B cell (primary cell): Measurements from ENCODE around the gene CALN1. TPM values are rescaled to one million over a fixed set of nuclear protein-coding genes. Genes with fewer than 3 reads are reported as not detected.

ENCODE experiments used
- ATAC-seq: fragments of 200-7000 bp; cut with Tn5 transposase; one replicate; pipeline ENCODE4 v1.10.0; 2021; ENCODE audit warnings: low read depth, mild to moderate bottlenecking, moderate number of reproducible peaks, moderate library complexity
- CTCF ChIA-PET: fragments of 350-600 bp; sonication (Branson Sonifier 250); formaldehyde crosslinking; loops from one replicate; lab custom pipeline; 2021; ENCODE audit warnings: antibody characterized with exemption, inconsistent platforms; lab: Charles Lee
- POLR2A ChIA-PET: fragments of 350-600 bp; sonication (Branson Sonifier 250); formaldehyde crosslinking; loops from one replicate; lab custom pipeline; 2021; ENCODE audit warnings: antibody characterized with exemption; lab: Charles Lee
- DNase-seq: peaks from one replicate; pipeline ENCODE4 v3.0.0; 2013
- H2AFZ ChIP-seq: 2 replicates; pipeline ENCODE4 v1.6.1; 2012; ENCODE audit warnings: mild to moderate bottlenecking, low read depth, low read length; ENCODE audit not compliant: insufficient read depth, poor library complexity, severe bottlenecking
- H3K27ac ChIP-seq, 2 donors: 1 replicate in 1 of 2; 2 replicates in 1 of 2; pipeline ENCODE4 v1.5.1; 2012 to 2013; ENCODE audit warnings: low read length in 2 of 2, mild to moderate bottlenecking in 2 of 2, moderate library complexity in 1 of 2
- H3K27me3 ChIP-seq, 4 experiments: fragments of 200-600 bp in 1 of 4; sonication (generic) in 1 of 4; replicated peaks in 1 of 4; 1 replicate in 2 of 4; 2 replicates in 2 of 4; pipeline versions ENCODE4 v1.6.1 to v1.7.0; 2013 to 2016; ENCODE audit warnings: low read length in 3 of 4, mild to moderate bottlenecking in 2 of 4, mixed read lengths in 1 of 4, moderate library complexity in 1 of 4; ENCODE audit not compliant: insufficient read depth in 4 of 4, control insufficient read depth in 3 of 4; ENCODE audit errors: control extremely low read depth in 1 of 4
- H3K36me3 ChIP-seq, 2 experiments: replicated peaks in 1 of 2; 1 replicate in 1 of 2; 2 replicates in 1 of 2; pipeline versions ENCODE4 v1.6.1 to v1.7.1; 2013; ENCODE audit warnings: low read length in 1 of 2; ENCODE audit not compliant: insufficient read depth in 2 of 2, control insufficient read depth in 1 of 2; ENCODE audit errors: control extremely low read depth in 1 of 2, extremely low read depth in 1 of 2
- H3K4me1 ChIP-seq, 2 donors: fragments of 200-600 bp in 1 of 2; sonication (generic) in 1 of 2; 1 replicate in 1 of 2; 2 replicates in 1 of 2; pipeline versions ENCODE4 v1.5.1 to v1.6.1; 2013 to 2017; ENCODE audit warnings: low read length in 2 of 2; ENCODE audit not compliant: control insufficient read depth in 2 of 2, insufficient read depth in 2 of 2
- H3K4me2 ChIP-seq: replicated peaks from 2 replicates; pipeline ENCODE3; 2012; ENCODE audit warnings: mild to moderate bottlenecking, low read depth, low read length; ENCODE audit not compliant: poor library complexity, severe bottlenecking
- H3K4me3 ChIP-seq, 5 experiments: fragments of 200-600 bp in 1 of 5; sonication (generic) in 1 of 5; 1 replicate in 3 of 5; 2 replicates in 2 of 5; pipeline versions ENCODE4 v1.5.1 to v1.7.0; 2011 to 2016; ENCODE audit warnings: low read length in 4 of 5, mild to moderate bottlenecking in 4 of 5, low read depth in 2 of 5, control low read depth in 1 of 5, moderate library complexity in 1 of 5; ENCODE audit not compliant: insufficient read depth in 1 of 5; ENCODE audit errors: control extremely low read depth in 1 of 5, extremely low read depth in 1 of 5
- H3K79me2 ChIP-seq: fragments of 200-600 bp; sonication (generic); one replicate; pipeline ENCODE4 v1.6.0; 2016; ENCODE audit warnings: low read length; ENCODE audit not compliant: control insufficient read depth, insufficient read depth
- H3K9ac ChIP-seq: fragments of 200-600 bp; sonication (generic); 2 replicates; pipeline ENCODE4 v1.6.1; 2017; ENCODE audit warnings: mild to moderate bottlenecking, low read length, moderate library complexity
- H3K9me3 ChIP-seq, 3 donors: one replicate each; pipeline versions ENCODE4 v1.6.1 to v1.7.1; 2013; ENCODE audit warnings: low read length in 2 of 3; ENCODE audit not compliant: control insufficient read depth in 2 of 3, insufficient read depth in 1 of 3; ENCODE audit errors: control extremely low read depth in 1 of 3
- H4K20me1 ChIP-seq: 2 replicates; pipeline ENCODE4 v1.6.0; 2012; ENCODE audit warnings: mild to moderate bottlenecking, low read length; ENCODE audit not compliant: insufficient read depth, control insufficient read depth, poor library complexity, severe bottlenecking
- H3K27ac Mint-ChIP-seq: one replicate; pipeline ENCODE4 v1.8.0; 2021; ENCODE audit warnings: mixed read lengths
- H3K27me3 Mint-ChIP-seq: one replicate; pipeline ENCODE4 v1.8.0; 2021; ENCODE audit warnings: mixed read lengths
- H3K4me1 Mint-ChIP-seq: one replicate; pipeline ENCODE4 v1.8.0; 2021; ENCODE audit warnings: mixed read lengths
- H3K4me3 Mint-ChIP-seq: one replicate; pipeline ENCODE4 v1.8.0; 2021; ENCODE audit warnings: mixed read lengths
- H3K9me3 Mint-ChIP-seq: one replicate; pipeline ENCODE4 v1.8.0; 2022; ENCODE audit warnings: mixed read lengths; ENCODE audit not compliant: insufficient read depth
- CTCF ChIP-seq: fragments of 200-600 bp; IDR thresholded peaks from one replicate; pipeline ENCODE4 v1.8.0; 2022; ENCODE audit warnings: antibody characterized with exemption, mild to moderate bottlenecking
- EZH2 ChIP-seq: IDR thresholded peaks from 2 replicates; pipeline ENCODE4 v1.6.1; 2012; ENCODE audit warnings: borderline replicate concordance, low read depth, mild to moderate bottlenecking, moderate library complexity, low read length; ENCODE audit not compliant: insufficient read depth, poor library complexity, severe bottlenecking
- WGBS: methylation state at CpG from one replicate; pipeline ENCODE4 v1.1.5; 2013; ENCODE audit warnings: missing lambda C conversion rate; ENCODE audit not compliant: insufficient coverage; 5-methylcytosine and 5-hydroxymethylcytosine counted together
- intact Hi-C: fragments of 100-400 bp; cut with micrococcal nuclease; formaldehyde crosslinking; loops from one replicate; pipeline ENCODE4 v1.10.0; 2022
- polyA plus RNA-seq: library from polyadenylated mRNA; depleted of rRNA; stranded (reverse); fragments of >200 nt; gene quantifications from 2 replicates; pipeline ENCODE4 v1.2.3, GENCODE V29; 2012
- total RNA-seq, 2 donors: library from RNA; stranded (reverse); fragments of 120-200 nt in 1 of 2; gene quantifications; 1 replicate in 1 of 2; 2 replicates in 1 of 2; pipeline versions ENCODE4 v1.2.3 to v1.2.4, GENCODE V29; 2013 to 2022

The CALN1 gene
- total and polyA plus RNA-seq, 2 donors (not counting 1 experiment from before 2014, with no cell fraction given), result not detected

GRCh38 chr7:72362246-72362645 is 49.9 kb downstream of the CALN1 start:
- CTCF ChIA-PET, result no interaction called here
- Histone ChIP-seq H3K4me1 (no peaks in the 10 kb centered on the region), H3K27me3 (no peaks in the 10 kb centered on the region), H3K27ac (no peak overlapping the region), H3K4me3 (no peak overlapping the region), H3K9ac (no peak overlapping the region), H3K79me2 (no peaks in the 10 kb centered on the region), H4K20me1 (no peaks in the 10 kb centered on the region), H3K36me3 (no peaks in the 10 kb centered on the region), H3K9me3 (no peaks in the 10 kb centered on the region), H3K4me2 (no peak overlapping the region), H2AFZ (no peak overlapping the region)
- TF ChIP-seq EZH2, result no peak
- no peak for TF ChIP-seq CTCF
- no peak overlapping the region for H3K27ac Mint-ChIP-seq
- H3K4me3 Mint-ChIP-seq, result no peak overlapping the region
- intact Hi-C loops, result no loop called here
- 98% methylated on average over 3 of the region's 4 CpGs for WGBS
- no peaks in the 10 kb centered on the region for H3K27me3 Mint-ChIP-seq
- H3K4me1 Mint-ChIP-seq, result no peaks in the 10 kb centered on the region
- POLR2A ChIA-PET, result no interaction called here
- peaks cover 5% of the 10 kb centered on the region for H3K9me3 Mint-ChIP-seq
- no peak for DNase-seq
- ATAC-seq, result no peak

- Mint-ChIP-seq H3K4me1 (no peaks in the 10 kb centered on the region), H3K27ac (no peak overlapping the region), H3K4me3 (no peak overlapping the region), H3K27me3 (peaks cover 15% of the 10 kb centered on the region), H3K9me3 (no peaks in the 10 kb centered on the region)
- TF ChIP-seq CTCF (no peak), EZH2 (no peak)
- CTCF ChIA-PET, result no interaction called here
- WGBS, result no CpG with 5 or more reads among the region's 1 CpG
- no peak overlapping the region for H3K27ac ChIP-seq
- no peaks in the 10 kb centered on the region for H3K79me2 ChIP-seq
- no peaks in the 10 kb centered on the region for H3K36me3 ChIP-seq
- H4K20me1 ChIP-seq, result no peaks in the 10 kb centered on the region
- H3K9me3 ChIP-seq, result peaks cover 0 to 5% (median 0%) of the 10 kb centered on the region in 3 donors
- H3K4me2 ChIP-seq, result no peak overlapping the region
- no peak for ATAC-seq
- POLR2A ChIA-PET, result no interaction called here
- H3K9ac ChIP-seq, result no peak overlapping the region
- H3K4me3 ChIP-seq, result no peak overlapping the region
- intact Hi-C loops, result no loop called here
- no peak overlapping the region for H2AFZ ChIP-seq
- DNase-seq, result no peak
- H3K4me1 ChIP-seq, result no peaks in the 10 kb centered on the region
- peaks cover 0 to 5% (median 0%) of the 10 kb centered on the region in 4 experiments for H3K27me3 ChIP-seq
Measured at GRCh38 chr7:72345208-72345727, 66.9 kb downstream of the CALN1 start.
